ENCODE results near the gene LRRK1.
"Not testable (repeated sequence)": the region's sequence is repeated elsewhere in the genome, so short reads cannot be mapped to it uniquely, and the experiment has no call there.

LRRK1 gene

DNA sequence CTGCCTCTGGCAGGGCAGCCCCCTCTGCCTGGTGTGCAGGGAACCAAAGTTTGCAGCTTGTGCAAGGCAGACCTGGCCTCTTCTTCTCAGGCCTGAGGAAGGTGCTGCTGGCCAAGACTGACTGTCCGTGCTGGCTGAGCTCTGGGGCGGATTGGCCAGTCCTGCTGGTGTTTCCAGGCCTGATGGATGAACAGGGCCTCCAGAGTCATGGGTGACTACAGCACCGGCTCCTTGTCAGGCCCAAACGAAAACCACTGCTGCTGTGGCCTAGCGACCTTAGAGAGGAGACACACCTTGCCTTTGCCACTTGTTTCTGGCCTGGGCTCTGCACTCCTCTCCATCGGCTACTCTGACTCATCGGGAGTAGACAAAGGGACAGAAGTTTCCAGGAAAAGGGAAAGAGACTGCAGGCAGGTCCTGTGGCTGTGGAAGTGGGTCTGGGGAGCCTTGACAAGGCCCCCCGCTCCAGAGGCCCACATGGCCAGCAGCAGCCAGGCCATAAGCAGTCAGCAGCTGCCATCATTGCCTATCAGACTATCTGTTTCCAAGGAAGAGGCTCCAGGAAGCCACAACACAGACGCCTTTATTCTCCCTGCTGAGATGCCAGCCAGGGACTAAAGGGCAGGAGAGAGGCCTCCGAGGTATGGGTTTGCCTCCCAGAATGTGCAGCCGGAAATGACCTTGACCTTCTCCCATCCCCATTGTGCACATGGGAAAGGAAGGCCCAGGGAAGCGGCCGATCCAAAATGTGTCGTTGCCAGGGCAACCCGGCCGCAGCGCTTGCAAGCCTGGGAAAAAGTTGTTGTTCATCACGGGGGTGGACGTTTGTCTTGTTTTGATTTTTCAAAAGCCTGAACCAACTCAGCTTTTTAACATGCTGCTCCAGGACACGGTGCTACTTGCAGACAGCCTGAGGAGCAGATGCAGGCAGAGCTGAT, 172.2 kb downstream of the LRRK1 start:
- ChIA-PET CTCF (interaction anchor here (0.6 to 13.0 kb wide), 14 partner anchors 13 to 185 kb away, joined by 3 to 278 read pairs (median 7); partner anchors contain the start of gene CHSY1), POLR2A (no interaction called here)
- no peak for DNase-seq (ENCODE audit: low read depth, low spot score)
- H3K4me3 ChIP-seq (ENCODE audit: low read depth, low read length) = no peak overlapping the region
- TF ChIP-seq, protein P1, sequence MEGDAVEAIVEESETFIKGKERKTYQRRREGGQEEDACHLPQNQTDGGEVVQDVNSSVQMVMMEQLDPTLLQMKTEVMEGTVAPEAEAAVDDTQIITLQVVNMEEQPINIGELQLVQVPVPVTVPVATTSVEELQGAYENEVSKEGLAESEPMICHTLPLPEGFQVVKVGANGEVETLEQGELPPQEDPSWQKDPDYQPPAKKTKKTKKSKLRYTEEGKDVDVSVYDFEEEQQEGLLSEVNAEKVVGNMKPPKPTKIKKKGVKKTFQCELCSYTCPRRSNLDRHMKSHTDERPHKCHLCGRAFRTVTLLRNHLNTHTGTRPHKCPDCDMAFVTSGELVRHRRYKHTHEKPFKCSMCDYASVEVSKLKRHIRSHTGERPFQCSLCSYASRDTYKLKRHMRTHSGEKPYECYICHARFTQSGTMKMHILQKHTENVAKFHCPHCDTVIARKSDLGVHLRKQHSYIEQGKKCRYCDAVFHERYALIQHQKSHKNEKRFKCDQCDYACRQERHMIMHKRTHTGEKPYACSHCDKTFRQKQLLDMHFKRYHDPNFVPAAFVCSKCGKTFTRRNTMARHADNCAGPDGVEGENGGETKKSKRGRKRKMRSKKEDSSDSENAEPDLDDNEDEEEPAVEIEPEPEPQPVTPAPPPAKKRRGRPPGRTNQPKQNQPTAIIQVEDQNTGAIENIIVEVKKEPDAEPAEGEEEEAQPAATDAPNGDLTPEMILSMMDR (IDR thresholded peaks at IDR 0.05; ENCODE audit: insufficient read depth, low read length, missing control alignments) = no peak

DNA sequence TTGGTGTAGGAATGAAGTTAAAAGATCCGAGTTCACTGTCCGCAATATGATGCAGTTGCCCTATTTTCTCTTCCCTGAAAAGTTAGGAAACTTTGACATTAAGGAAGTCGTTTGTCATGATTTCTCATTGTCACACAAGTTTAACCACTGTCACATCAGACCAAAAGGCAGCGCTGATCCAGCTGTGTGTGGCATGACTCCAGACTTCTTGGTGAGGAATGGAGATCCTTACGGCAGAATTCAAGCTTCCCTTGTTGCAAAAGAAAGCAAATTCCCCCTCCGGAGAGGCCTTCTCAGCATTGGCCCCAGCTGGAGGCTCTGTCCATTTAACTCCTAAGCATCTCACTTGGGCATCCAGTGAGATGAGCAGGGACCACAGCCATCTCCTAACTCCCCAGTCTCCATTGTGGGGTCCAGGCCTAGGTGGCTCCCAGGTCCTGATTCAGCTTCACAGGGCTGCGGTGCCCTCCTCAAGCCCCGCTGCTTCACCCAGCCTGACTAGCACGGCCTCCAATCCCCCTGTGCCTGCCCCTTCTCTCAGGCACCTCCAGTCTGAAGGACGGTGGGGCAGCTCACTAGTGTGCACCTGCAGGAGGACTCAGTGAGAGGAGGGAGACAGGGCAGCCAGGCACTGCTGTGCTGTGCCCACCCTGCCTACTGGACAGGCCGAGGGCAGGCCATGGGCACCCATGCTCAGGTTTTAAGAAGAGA, 173.2 kb downstream of the LRRK1 start:
- POLR2A ChIA-PET = no interaction called here
- DNase-seq (ENCODE audit: low read depth, low spot score) = no peak
- H3K4me3 ChIP-seq (ENCODE audit: low read depth, low read length) = no peak overlapping the region
- CTCF ChIA-PET = interaction anchor here (0.9 to 13.0 kb wide), 6 partner anchors 10 to 161 kb away, joined by 3 to 278 read pairs (median 4); partner anchors contain the start of gene CHSY1
- TF ChIP-seq, protein P1 (IDR thresholded peaks at IDR 0.05; ENCODE audit: insufficient read depth, low read length, missing control alignments) = no peak

DNA sequence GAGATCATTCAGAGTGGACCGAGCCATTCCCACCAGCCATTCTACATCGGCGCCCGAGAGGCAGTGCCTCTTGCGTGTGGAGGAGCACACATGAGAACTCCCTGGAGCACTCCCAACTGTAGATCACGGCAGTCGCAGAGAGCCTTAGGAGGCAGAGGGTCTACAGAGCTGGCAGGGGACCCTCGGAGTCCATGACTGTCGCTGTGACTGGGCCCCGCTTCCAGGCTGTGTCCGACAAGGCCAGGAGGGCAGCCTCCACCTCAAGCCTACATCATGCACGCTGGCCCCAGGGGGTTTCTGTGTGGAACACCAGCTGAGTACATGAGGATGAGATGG, 173.7 kb downstream of the LRRK1 start:
- POLR2A ChIA-PET = interaction anchor here (0.5 kb wide), 1 partner anchor 33 kb away, joined by 3 read pairs; no protein-coding TSS in a partner anchor
- CTCF ChIA-PET = interaction anchor here (0.8 to 13.0 kb wide), 7 partner anchors 9 to 160 kb away, joined by 3 to 278 read pairs (median 3); partner anchors contain the start of gene CHSY1
- TF ChIP-seq, protein P1 (IDR thresholded peaks at IDR 0.05; ENCODE audit: insufficient read depth, low read length, missing control alignments) = no peak

DNA sequence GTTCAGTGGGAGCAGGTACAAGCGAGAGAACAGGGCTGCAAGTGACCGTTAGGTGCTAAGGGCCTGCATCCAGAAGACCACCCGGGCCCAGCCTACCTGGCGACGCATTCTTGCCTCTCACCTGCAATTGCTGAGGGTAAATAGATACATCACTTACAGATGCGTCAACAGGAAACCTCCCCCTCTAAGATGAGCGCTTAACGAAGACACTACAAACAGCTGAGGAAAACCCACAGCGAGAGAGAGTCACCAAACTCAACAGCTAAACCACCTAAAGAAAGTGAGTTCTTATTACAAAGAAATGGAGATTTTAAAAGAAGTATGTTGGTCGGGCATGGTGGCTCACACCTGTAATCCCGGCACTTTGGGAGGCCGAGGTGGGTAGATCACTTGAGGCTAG, 174.8 kb downstream of the LRRK1 start:
- CTCF ChIA-PET = interaction anchor here (0.9 to 13.0 kb wide), 3 partner anchors 11 to 159 kb away, joined by 3 to 278 read pairs (median 3); partner anchors contain the start of gene CHSY1
- no peak overlapping the region for H3K4me3 ChIP-seq (ENCODE audit: low read depth, low read length)
- TF ChIP-seq, protein P1 (IDR thresholded peaks at IDR 0.05; ENCODE audit: insufficient read depth, low read length, missing control alignments) = no peak
- no peak for DNase-seq (ENCODE audit: low read depth, low spot score)
- POLR2A ChIA-PET = no interaction called here

More for the DNA sequence above, 173.7 kb downstream of the LRRK1 start:
- H3K4me3 ChIP-seq (ENCODE audit: low read depth, low read length) = no peak overlapping the region
- DNase-seq (ENCODE audit: low read depth, low spot score) = no peak

DNA sequence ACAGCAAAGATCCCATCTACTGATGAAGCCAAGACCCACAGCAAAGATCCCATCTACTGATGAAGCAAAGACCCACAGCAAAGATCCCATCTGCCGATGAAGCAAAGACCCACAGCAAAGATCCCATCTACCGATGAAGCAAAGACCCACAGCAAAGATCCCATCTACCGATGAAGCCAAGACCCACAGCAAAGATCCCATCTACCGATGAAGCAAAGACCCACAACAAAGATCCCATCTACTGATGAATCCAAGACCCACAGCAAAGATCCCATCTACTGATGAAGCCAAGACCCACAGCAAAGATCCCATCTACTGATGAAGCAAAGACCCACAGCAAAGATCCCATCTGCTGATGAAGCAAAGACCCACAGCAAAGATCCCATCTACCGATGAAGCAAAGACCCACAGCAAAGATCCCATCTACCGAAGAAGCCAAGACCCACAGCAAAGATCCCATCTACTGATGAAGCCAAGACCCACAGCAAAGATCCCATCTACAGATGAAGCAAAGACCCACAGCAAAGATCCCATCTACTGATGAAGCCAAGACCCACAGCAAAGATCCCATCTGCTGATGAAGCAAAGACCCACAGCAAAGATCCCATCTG, 176.7 kb downstream of the LRRK1 start:
- H3K4me3 ChIP-seq (ENCODE audit: low read depth, low read length); DNase-seq (ENCODE audit: low read depth, low spot score); POLR2A ChIA-PET: not testable (repeated sequence)
- CTCF ChIA-PET = interaction anchor here (1.0 kb wide), 1 partner anchor 163 kb away, joined by 3 read pairs; no protein-coding TSS in a partner anchor

DNA sequence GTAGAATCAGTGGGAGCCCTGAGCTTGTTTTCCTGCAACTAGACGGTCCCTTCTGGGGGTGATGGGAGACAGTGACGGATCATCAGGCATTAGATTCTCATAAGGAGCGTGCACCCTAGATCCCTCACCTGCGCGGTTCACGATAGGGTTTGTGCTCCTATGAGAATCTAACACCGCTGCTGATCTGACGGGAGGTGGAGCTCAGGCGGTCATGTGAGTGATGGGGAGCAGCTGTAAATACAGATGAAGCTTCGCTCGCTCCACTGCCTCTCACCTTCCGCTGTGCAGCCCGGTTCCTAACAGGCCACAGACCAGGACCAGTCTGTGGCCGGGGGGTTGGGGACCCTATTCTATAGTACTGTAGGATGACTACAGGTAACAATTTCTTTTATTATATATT, 178.0 kb downstream of the LRRK1 start:
- CTCF ChIA-PET = no interaction called here
- DNase-seq (ENCODE audit: low read depth, low spot score) = no peak

More for the DNA sequence above, 178.0 kb downstream of the LRRK1 start:
- TF ChIP-seq, protein P1 (IDR thresholded peaks at IDR 0.05; ENCODE audit: insufficient read depth, low read length, missing control alignments) = no peak
- POLR2A ChIA-PET = no interaction called here
- H3K4me3 ChIP-seq (ENCODE audit: low read depth, low read length) = no peak overlapping the region

Data from AG04449 (cell line).